Bronchial epithelial cell (primary cell): Measurements from ENCODE around the gene CMPK2. TPM values are rescaled to one million over a fixed set of nuclear protein-coding genes. Genes with fewer than 3 reads are reported as not detected.
"Not testable (repeated sequence)": the region's sequence is repeated elsewhere in the genome, so short reads cannot be mapped to it uniquely, and the experiment has no call there.

Experiments used
- DNase-seq: peaks from one replicate; pipeline ENCODE4 v3.0.0-alpha.2; 2010; ENCODE audit warnings: low read depth
- FAIRE-seq: peaks from 2 replicates; lab custom pipeline; 2011; peaks lifted over from hg19 to GRCh38; lab: Jason Lieb, UNC
- H3K27me3 ChIP-seq: 2 replicates; pipeline ENCODE4 v1.5.1; 2011; ENCODE audit warnings: low read length; ENCODE audit not compliant: control insufficient read depth, insufficient read depth
- H3K36me3 ChIP-seq: 2 replicates; pipeline ENCODE4 v1.5.1; 2011; ENCODE audit warnings: low read length; ENCODE audit not compliant: control insufficient read depth, insufficient read depth
- H3K4me3 ChIP-seq: 2 replicates; pipeline ENCODE4 v1.5.1; 2011; ENCODE audit warnings: mild to moderate bottlenecking, low read depth, low read length, control low read depth
- CTCF ChIP-seq: IDR thresholded peaks from 2 replicates; pipeline ENCODE4 v1.5.1; 2011; ENCODE audit warnings: mild to moderate bottlenecking, moderate library complexity, low read length, control low read depth, inconsistent platforms; ENCODE audit not compliant: insufficient read depth, severe bottlenecking
- total RNA-seq: library from RNA; depleted of rRNA; stranded (reverse); fragments of >200 nt; gene quantifications from 2 replicates; pipeline ENCODE4 v1.2.1, GENCODE V29; 2014

CMPK2 gene
- total RNA-seq, 1 donor from 2014 or later = 0.26 TPM

- Histone ChIP-seq H3K4me3 (peak overlapping the region; percentile 46), H3K36me3 (no peaks in the 10 kb centered on the region), H3K27me3 (no peaks in the 10 kb centered on the region)
- peak; percentile 54 for TF ChIP-seq CTCF
- peak; percentile 28 for DNase-seq
- FAIRE-seq = peak; percentile 23
Measured at GRCh38 chr2:6866275-6866671, 566 bp upstream of the CMPK2 start.

GRCh38 chr2:6864923-6865345, 773 bp downstream of the CMPK2 start:
- no peaks in the 10 kb centered on the region for H3K27me3 ChIP-seq
- H3K36me3 ChIP-seq = no peaks in the 10 kb centered on the region
- H3K4me3 ChIP-seq = no peak overlapping the region
- DNase-seq = no peak
- no peak for FAIRE-seq
- TF ChIP-seq CTCF = no peak

DNA sequence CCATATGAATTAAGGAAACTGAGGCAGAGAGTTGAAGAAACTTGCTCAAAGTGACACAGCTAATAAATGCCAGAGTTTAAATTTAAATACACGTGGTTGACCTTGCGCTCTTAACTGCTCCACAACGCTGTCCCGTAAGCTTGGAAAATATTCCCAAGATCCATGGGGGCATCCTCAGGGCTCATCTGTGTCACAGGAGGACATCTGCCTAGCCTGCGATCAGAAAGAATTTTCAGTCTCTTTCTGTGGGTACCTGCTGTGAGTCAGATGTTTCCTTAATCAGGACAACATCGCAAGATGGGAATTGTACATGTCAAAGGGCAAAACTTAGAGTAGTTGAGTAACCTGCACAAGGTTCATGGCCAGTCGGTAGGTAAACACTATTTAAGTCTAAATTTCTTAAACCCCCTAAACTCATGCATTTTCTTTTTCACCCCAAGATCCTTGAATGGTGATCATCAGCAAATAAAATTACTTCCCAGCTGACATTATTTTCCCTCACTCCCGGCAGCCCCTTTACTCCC, 1.4 kb downstream of the CMPK2 start:
- H3K36me3 ChIP-seq = no peaks in the 10 kb centered on the region
- no peak overlapping the region for H3K4me3 ChIP-seq
- no peak for FAIRE-seq
- no peak for TF ChIP-seq CTCF
- DNase-seq = no peak
- no peaks in the 10 kb centered on the region for H3K27me3 ChIP-seq

- no peak overlapping the region for H3K4me3 ChIP-seq
- no peak for TF ChIP-seq CTCF
- FAIRE-seq (no peak), DNase-seq (no peak)
- no peaks in the 10 kb centered on the region for H3K27me3 ChIP-seq
- no peaks in the 10 kb centered on the region for H3K36me3 ChIP-seq
Measured at GRCh38 chr2:6863792-6864191, 1.9 kb downstream of the CMPK2 start.

DNA sequence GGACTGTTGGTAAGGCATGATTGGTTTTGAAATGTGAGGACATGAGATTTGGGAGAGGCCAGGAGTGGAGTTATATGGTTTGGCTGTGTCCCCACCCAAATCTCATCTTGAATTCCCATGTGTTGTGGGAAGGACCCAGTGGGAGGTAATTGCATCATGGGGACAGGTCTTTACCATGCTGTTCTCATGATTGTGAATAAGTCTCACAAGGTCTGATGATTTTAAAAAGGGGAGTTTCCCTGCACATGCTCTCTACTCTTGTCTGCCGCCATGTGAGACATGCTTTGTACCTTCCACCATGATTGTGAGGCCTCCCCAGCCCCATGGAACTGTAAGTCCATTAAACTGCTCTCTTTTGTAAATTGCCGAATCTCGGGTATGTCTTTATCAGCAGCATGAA, 5.4 kb downstream of the CMPK2 start:
- Histone ChIP-seq H3K36me3 (no peaks in the 10 kb centered on the region), H3K27me3 (no peaks in the 10 kb centered on the region), H3K4me3 (no peak overlapping the region)
- no peak for TF ChIP-seq CTCF
- FAIRE-seq (no peak), DNase-seq (no peak)

DNA sequence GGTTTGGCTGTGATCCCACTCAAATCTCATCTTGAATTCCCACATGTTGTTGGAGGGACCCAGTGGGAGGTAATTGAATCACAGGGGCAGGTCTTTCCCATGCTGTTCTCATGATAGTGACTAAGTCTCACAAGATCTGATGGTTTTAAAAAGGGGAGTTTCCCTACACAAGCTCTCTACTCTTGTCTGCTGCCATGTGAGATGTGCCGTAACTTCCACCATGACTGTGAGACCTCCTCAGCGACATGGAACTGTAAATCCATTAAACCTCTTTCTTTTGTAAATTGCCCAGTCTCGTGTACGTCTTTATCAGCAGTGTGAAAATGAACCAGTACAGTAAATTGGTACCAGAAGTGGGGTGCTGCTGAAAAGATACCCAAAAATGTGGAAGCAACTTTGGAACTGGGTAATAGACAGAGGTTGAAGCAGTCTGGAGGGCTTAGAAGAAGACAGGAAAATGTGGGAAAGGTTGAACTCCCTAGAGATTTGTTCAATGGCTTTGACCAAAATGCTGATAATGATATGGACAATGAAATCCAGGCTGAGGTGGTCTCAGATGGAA, 7.2 kb downstream of the CMPK2 start:
- not testable (repeated sequence) for FAIRE-seq, H3K27me3 ChIP-seq, DNase-seq, H3K36me3 ChIP-seq, H3K4me3 ChIP-seq
